Common myeloid progenitor, CD34-positive (primary cell): ENCODE data around the gene PHB1.
"Not testable (repeated sequence)": the region's sequence is repeated elsewhere in the genome, so short reads cannot be mapped to it uniquely, and the experiment has no call there.

Experiments
- CTCF ChIA-PET: fragments of 350-600 bp; sonication (Branson Sonifier 250); formaldehyde crosslinking; loops from one replicate; lab custom pipeline; 2021; ENCODE audit warnings: antibody characterized with exemption; lab: Charles Lee
- POLR2A ChIA-PET: fragments of 350-600 bp; sonication (Branson Sonifier 250); formaldehyde crosslinking; loops from one replicate; lab custom pipeline; 2021; ENCODE audit warnings: antibody characterized with exemption; lab: Charles Lee
- DNase-seq, 3 donors: peaks; one replicate each; pipeline versions ENCODE4 v3.0.0 to v3.0.0-alpha.2; 2013
- H3K27ac ChIP-seq, 2 experiments: 1 replicate in 1 of 2; 2 replicates in 1 of 2; pipeline ENCODE4 v1.7.0; 2013; ENCODE audit warnings: inconsistent platforms in 2 of 2, low read length in 2 of 2, mild to moderate bottlenecking in 2 of 2, low read depth in 1 of 2, moderate library complexity in 1 of 2; ENCODE audit not compliant: severe bottlenecking in 2 of 2, insufficient read depth in 1 of 2, poor library complexity in 1 of 2
- H3K27me3 ChIP-seq, 5 experiments: replicated peaks in 2 of 5; 1 replicate in 3 of 5; 2 replicates in 2 of 5; pipeline versions ENCODE4 v1.6.1 to v1.7.0; 2013; ENCODE audit warnings: low read length in 4 of 5, mild to moderate bottlenecking in 2 of 5, moderate library complexity in 2 of 5, inconsistent platforms in 1 of 5; ENCODE audit not compliant: insufficient read depth in 5 of 5, control insufficient read depth in 4 of 5
- H3K36me3 ChIP-seq, 4 experiments: 1 replicate in 2 of 4; 2 replicates in 2 of 4; pipeline versions ENCODE4 v1.6.1 to v1.7.0; 2013; ENCODE audit warnings: low read length in 3 of 4, control low read depth in 1 of 4, mild to moderate bottlenecking in 1 of 4; ENCODE audit not compliant: control insufficient read depth in 4 of 4, insufficient read depth in 4 of 4
- H3K4me1 ChIP-seq, 4 experiments: 1 replicate in 3 of 4; 2 replicates in 1 of 4; pipeline versions ENCODE4 v1.6.1 to v1.7.1; 2013; ENCODE audit warnings: low read length in 3 of 4, mild to moderate bottlenecking in 3 of 4, control low read depth in 1 of 4, inconsistent platforms in 1 of 4, moderate library complexity in 1 of 4; ENCODE audit not compliant: control insufficient read depth in 4 of 4, insufficient read depth in 4 of 4; ENCODE audit errors: control extremely low read depth in 1 of 4
- H3K4me3 ChIP-seq, 7 experiments: 1 replicate in 4 of 7; 2 replicates in 3 of 7; pipeline versions ENCODE4 v1.5.1 to v1.7.0; 2013; ENCODE audit warnings: mild to moderate bottlenecking in 7 of 7, low read length in 6 of 7, moderate library complexity in 6 of 7, inconsistent platforms in 2 of 7, low read depth in 2 of 7, control low read depth in 1 of 7; ENCODE audit not compliant: insufficient read depth in 4 of 7, control insufficient read depth in 1 of 7; ENCODE audit errors: extremely low read depth in 1 of 7
- H3K9me3 ChIP-seq, 5 experiments: 1 replicate in 4 of 5; 2 replicates in 1 of 5; pipeline versions ENCODE4 v1.6.1 to v1.7.1; 2013; ENCODE audit warnings: low read length in 4 of 5, mild to moderate bottlenecking in 2 of 5, inconsistent platforms in 1 of 5, low read depth in 1 of 5, moderate library complexity in 1 of 5; ENCODE audit not compliant: control insufficient read depth in 4 of 5, insufficient read depth in 2 of 5; ENCODE audit errors: control extremely low read depth in 1 of 5
- WGBS: methylation state at CpG from one replicate; pipeline ENCODE4 v1.1.5; 2013; ENCODE audit not compliant: insufficient coverage; 5-methylcytosine and 5-hydroxymethylcytosine counted together

PHB1 gene

DNA sequence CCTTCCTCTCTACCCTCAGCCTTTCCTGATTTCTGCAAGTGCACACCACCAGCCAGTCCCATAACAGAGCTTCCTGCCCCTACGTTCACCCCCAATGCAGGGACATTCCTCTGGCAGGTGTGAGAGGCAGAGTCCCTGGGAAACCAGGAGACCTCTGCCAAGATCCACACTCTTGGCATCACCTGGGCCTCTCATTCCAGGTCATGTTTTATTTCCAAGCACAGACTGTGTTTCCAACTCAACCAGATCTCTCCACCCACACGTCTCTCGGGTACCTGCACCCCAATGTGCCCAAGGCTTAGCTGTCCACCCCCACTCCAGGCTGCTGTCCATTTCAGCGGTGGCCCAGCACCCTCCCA lies 21.0 kb upstream of the PHB1 start:
- WGBS = 84% methylated on average over 4 of the region's 4 CpGs
- ChIA-PET CTCF (interaction anchor here (0.6 to 9.7 kb wide), 17 partner anchors 9 to 126 kb away, joined by 3 to 95 read pairs (median 4); partner anchors contain the start of gene PHB1), POLR2A (no interaction called here)
- Histone ChIP-seq H3K4me1 (peaks cover 3 to 13% (median 11%) of the 10 kb centered on the region in 4 experiments), H3K27ac (no peak overlapping the region), H3K4me3 (no peak overlapping the region), H3K27me3 (peaks cover 0 to 14% (median 7%) of the 10 kb centered on the region in 5 experiments), H3K9me3 (no peaks in the 10 kb centered on the region), H3K36me3 (no peaks in the 10 kb centered on the region)
- no peak for DNase-seq

DNA sequence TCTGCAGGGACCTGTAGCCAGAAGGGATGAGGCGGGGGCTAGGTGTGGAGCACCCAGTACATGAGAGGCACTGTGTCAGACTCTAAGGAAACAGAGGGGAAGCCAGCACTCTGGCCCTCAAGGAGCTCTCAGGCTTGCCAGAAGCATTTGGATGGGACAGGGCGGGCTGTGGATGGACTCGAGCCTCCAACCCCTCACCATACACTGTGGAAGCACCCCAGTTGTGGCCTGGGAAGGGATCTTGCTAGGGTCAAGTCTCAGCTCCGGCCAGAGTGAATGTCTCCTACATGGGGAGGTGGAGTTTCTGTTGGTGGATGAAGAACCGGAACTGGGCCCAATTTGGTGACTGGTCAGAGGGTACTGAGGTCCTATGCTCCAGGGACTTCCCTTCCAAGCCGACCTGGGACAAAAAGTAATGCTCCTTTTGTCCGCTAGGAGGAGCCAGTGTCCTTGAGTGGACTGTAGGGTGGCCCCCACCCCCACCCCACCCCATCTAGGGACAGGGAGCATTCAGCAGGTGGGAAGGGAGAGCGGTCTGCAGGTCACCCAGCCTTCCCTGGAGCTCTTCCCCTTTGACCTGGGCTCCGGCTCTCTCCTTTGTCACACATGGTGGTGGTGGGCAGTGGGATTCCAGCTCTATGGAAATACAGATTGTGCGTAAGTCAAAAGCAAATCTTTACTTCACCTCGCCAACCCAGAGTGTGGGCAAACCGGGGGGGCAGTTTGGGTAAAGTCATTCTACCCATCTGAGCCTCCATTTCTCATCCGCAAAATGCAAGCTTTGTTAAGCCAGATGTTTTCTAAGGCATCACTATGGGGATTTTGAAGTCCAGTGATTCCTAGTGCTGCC lies 20.4 kb upstream of the PHB1 start:
- Histone ChIP-seq H3K9me3 (no peaks in the 10 kb centered on the region), H3K27ac (no peak overlapping the region), H3K36me3 (no peaks in the 10 kb centered on the region), H3K4me3 (no peak overlapping the region), H3K27me3 (peaks cover 0 to 14% (median 7%) of the 10 kb centered on the region in 5 experiments), H3K4me1 (peaks cover 3 to 13% (median 11%) of the 10 kb centered on the region in 4 experiments)
- POLR2A ChIA-PET = no interaction called here
- WGBS = 65% methylated on average over 9 of the region's 13 CpGs
- CTCF ChIA-PET = interaction anchor here (0.6 to 9.7 kb wide), 23 partner anchors 9 to 562 kb away, joined by 3 to 95 read pairs (median 4); partner anchors contain the start of genes NGFR and PHB1
- DNase-seq = peak; percentile 40 to 52 (median 46)

DNA sequence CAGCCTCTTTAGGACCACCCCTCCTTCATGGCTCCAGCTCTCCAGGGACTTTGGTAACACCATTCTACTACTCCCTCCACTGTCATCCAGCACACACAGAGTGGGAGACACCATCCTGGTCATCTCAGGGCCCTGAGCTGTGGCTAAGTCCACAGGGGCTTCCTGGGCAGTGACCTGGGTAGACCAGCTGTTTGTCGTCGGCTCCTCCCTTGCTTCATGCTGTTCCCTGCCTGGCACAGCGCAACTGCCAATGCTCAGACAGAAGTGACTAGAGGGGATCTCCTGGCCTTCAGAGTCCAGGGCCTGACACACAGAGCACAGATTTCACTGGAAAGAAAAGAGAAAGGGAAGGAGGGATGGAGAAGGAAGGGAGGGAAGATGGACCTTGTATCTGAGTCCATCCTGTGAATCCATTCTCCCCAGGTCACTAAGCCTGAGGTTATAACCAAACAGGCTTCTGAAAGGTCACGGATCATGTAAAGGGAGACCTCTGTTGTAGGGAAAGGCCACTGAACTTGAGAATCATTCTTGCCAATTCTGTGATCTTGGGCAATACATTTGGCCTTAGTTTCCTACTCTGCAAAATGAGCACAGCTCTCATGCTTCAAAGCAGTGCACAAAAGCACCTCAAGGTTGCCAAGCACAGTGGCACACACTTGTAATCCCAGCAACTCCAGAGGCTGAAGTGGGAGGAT lies 18.5 kb upstream of the PHB1 start:
- Histone ChIP-seq H3K27me3 (peaks cover 0 to 5% (median 2%) of the 10 kb centered on the region in 5 experiments), H3K4me3 (no peak overlapping the region), H3K27ac (no peak overlapping the region), H3K9me3 (no peaks in the 10 kb centered on the region), H3K36me3 (no peaks in the 10 kb centered on the region), H3K4me1 (no peaks in the 10 kb centered on the region)
- CTCF ChIA-PET = interaction anchor here (1.3 to 9.7 kb wide), 4 partner anchors 24 to 124 kb away, joined by 3 to 95 read pairs (median 28); partner anchors contain the start of genes NGFR and PHB1
- no peak for DNase-seq
- 100% methylated on average over 2 of the region's 4 CpGs for WGBS
- POLR2A ChIA-PET = interaction anchor here (0.7 kb wide), 1 partner anchor 450 kb away, joined by 4 read pairs; no protein-coding TSS in a partner anchor

DNA sequence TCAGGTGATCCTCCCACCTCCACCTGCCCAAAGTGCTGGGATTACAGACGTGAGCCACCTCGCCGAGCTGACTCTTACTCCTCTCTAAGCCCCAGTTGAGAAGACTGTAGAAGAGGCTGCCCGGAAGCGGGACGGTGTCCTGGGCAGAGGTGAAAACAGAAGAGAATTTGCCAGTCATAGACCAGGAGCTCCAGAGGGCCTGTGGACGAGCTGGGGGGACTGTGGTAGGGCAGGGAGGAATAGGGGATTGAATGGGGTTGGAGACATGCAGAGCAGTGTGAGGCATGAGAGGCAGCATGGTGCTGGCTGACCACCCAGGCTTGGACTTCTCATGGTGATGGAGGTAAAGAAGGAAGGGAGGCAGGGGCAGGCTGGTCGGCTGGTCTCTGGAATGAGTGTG lies 17.1 kb upstream of the PHB1 start:
- CTCF ChIA-PET = interaction anchor here (1.1 to 9.7 kb wide), 2 partner anchors 22 to 126 kb away, joined by 3 to 95 read pairs; partner anchors contain the start of gene PHB1
- Histone ChIP-seq H3K4me3 (no peak overlapping the region), H3K4me1 (no peaks in the 10 kb centered on the region), H3K27ac (no peak overlapping the region), H3K9me3 (no peaks in the 10 kb centered on the region), H3K27me3 (no peaks in the 10 kb centered on the region), H3K36me3 (no peaks in the 10 kb centered on the region)
- POLR2A ChIA-PET = no interaction called here
- no peak for DNase-seq
- WGBS = 89% methylated on average over 5 of the region's 8 CpGs

DNA sequence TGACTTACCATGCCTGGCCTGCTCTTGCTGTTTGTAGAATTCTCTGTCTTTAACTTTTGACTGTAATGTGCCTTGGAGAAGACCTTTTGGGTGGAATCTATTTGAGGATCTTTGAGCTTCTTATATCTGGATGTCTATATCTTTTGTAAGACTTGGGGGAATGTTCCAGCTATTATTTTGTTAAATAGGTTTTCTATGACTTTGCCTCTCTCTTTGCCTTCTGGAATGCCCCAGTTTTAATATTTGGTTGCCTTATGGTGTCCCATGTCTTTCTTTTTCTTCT lies 10.3 kb upstream of the PHB1 start:
- Histone ChIP-seq H3K9me3 (peaks cover 2 to 7% (median 4%) of the 10 kb centered on the region in 5 experiments), H3K4me3 (no peak overlapping the region), H3K27ac (no peak overlapping the region), H3K27me3 (no peaks in the 10 kb centered on the region), H3K4me1 (no peaks in the 10 kb centered on the region), H3K36me3 (no peaks in the 10 kb centered on the region)
- POLR2A ChIA-PET = no interaction called here
- DNase-seq = no peak
- CTCF ChIA-PET = interaction anchor here (1.0 to 3.4 kb wide), 7 partner anchors 9 to 133 kb away, joined by 3 to 18 read pairs (median 6); no protein-coding TSS in a partner anchor

DNA sequence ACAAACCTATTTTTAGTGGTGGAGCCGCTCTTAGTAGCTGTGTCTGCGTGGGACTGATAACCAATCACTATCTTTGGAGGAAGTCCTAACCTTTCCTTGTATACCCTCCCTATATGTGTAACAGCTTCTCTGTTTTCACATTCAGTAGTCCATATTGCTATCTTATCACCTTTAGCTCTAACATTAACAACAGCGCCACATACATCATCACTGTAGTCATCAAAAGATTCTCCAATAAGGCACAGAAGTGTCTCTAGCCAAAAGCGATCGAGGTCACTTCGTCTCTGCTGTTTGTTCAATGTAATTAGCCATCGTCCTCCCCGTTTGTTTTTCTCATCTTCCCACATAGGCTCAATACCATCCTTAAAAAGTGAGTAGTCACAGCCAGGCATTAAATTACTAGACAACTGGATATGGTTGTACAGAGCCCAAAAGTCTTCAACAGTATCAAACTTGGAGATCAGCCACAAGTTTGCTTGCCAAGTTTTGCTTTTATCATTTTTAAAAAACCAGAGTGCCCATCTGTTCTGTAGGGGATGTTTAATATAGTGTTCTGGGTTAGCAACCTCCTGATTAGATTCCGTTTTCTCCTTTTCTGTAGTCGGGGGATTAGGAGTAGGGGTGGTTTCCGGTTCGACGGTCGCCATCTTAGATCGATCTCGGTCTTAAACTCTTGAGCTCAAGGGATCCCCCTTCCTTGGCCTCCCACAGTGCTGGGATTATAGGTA lies 9.8 kb upstream of the PHB1 start:
- H3K9me3 ChIP-seq, H3K27ac ChIP-seq, POLR2A ChIA-PET, H3K36me3 ChIP-seq, H3K4me3 ChIP-seq, H3K4me1 ChIP-seq, H3K27me3 ChIP-seq: not testable (repeated sequence)
- CTCF ChIA-PET = interaction anchor here (1.0 to 3.4 kb wide), 5 partner anchors 10 to 132 kb away, joined by 4 to 18 read pairs (median 10); no protein-coding TSS in a partner anchor
- 94% methylated on average over 6 of the region's 16 CpGs for WGBS
- peak in 2 of 3 donors; percentile 41 for DNase-seq
